ENCODE measurements around the gene KCNJ9. TPM values are rescaled to one million over a fixed set of nuclear protein-coding genes. Genes with fewer than 3 reads are reported as not detected.
"Not testable (repeated sequence)": the region's sequence is repeated elsewhere in the genome, so short reads cannot be mapped to it uniquely, and the experiment has no call there.

Gene KCNJ9
- polyA plus RNA-seq, 10 donors, result 0.04 to 0.13 (median 0.08) TPM; not detected in 1

- no peak for DNase-seq
Observed at GRCh38 chr1:160124705-160125478, 43.6 kb downstream of the KCNJ9 start.

DNA sequence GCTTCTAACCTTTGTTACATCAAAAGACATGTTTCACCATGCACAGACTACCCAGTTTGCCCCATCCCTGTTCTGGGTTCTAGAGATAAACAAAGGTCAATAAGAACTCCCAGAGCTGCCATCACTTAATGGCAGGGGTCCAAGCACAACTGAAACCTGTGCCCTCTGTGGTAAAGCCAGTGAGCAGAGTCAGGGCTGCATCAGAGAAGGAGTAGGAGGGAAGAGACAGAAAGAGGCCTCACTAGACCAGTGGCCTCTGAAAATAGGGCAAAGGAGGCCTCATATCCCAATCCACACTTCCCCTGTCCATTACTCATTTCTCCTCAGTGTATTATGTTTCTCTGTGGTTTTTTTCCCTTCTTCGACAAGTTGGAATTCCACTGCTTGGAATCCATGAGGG, 44.4 kb downstream of the KCNJ9 start:
- DNase-seq, result no peak

- DNase-seq, result not testable (repeated sequence)
Observed at GRCh38 chr1:160126342-160126741, 45.0 kb downstream of the KCNJ9 start.

- DNase-seq, result no peak
Observed at GRCh38 chr1:160127381-160127780, 46.0 kb downstream of the KCNJ9 start.

GRCh38 chr1:160127865-160128523, 46.7 kb downstream of the KCNJ9 start:
- DNase-seq, result peak in 1 of 3 donors; percentile 49

- DNase-seq, result no peak
Observed at GRCh38 chr1:160128636-160129035, 47.3 kb downstream of the KCNJ9 start.

GRCh38 chr1:160129046-160129445, 47.7 kb downstream of the KCNJ9 start:
- no peak for DNase-seq

DNA sequence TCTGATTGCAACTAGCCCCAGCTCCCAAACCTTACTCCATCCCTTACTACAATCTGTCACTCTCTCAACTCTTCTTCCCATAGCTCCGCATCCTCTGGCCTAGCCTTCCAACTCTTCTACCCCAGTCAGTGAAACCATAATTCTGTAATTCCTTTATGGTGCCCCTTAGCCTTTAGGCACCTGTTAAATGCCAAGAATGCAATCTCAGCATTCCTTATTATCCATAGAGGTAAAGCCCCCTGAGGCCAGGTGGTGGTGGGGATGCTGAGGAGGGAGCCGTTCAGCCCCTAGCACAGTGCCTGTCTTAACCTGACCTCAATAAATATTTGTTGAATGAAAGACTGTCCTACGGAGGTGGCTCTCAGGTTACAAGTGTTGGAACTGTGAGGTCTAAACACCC, 48.2 kb downstream of the KCNJ9 start:
- no peak for DNase-seq

DNA sequence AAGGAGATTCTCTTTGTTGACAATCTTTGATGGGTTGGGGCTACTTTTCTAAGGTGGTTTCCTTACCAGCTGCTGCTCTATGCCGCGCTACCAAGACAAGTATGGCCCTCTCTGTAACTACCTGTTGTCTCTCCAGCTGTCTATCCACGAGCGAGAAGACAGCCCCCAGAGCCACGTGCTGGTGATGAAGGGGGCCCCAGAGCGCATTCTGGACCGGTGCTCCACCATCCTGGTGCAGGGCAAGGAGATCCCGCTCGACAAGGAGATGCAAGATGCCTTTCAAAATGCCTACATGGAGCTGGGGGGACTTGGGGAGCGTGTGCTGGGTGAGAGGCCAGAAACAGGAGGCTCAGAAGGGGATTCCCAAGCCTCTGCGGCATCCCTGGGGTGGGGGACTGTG, 48.6 kb downstream of the KCNJ9 start:
- DNase-seq, result no peak

DNA sequence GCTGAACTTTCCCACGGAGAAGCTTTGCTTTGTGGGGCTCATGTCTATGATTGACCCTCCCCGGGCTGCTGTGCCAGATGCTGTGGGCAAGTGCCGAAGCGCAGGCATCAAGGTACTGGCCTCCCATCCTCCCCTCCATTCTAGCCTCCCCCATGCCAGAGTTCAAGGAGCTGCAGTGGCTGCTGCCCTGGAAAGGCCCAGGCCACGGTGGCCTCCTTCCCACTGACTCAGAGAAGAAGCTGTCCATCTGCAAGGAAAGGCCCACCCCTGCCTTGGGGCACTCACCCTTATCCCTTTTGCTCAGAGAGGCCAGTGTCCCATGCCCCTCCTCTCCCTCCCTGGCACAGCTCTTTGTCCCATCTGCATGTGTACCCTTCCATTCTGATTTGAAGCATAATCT, 49.1 kb downstream of the KCNJ9 start:
- no peak for DNase-seq

DNA sequence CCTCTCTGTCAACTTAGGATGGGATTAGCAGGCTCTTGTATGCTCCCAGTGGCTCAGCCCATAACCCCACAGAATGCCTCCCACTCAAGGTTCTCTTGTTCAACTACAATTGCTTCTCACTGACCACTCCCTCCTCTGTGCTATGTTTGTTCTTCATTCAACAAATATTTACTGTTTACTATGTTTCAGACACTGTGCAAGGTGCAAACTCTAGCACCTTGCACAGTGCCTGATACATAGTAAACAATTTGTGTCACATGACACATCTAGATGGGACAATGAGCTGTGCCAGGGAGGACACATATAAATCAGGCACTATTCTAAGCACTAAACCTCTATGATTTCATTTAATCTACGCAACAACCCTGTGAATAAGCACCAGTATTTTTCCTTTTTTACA, 49.6 kb downstream of the KCNJ9 start:
- no peak for DNase-seq

- DNase-seq, result no peak
Observed at GRCh38 chr1:160131803-160132565, 50.6 kb downstream of the KCNJ9 start.

DNA sequence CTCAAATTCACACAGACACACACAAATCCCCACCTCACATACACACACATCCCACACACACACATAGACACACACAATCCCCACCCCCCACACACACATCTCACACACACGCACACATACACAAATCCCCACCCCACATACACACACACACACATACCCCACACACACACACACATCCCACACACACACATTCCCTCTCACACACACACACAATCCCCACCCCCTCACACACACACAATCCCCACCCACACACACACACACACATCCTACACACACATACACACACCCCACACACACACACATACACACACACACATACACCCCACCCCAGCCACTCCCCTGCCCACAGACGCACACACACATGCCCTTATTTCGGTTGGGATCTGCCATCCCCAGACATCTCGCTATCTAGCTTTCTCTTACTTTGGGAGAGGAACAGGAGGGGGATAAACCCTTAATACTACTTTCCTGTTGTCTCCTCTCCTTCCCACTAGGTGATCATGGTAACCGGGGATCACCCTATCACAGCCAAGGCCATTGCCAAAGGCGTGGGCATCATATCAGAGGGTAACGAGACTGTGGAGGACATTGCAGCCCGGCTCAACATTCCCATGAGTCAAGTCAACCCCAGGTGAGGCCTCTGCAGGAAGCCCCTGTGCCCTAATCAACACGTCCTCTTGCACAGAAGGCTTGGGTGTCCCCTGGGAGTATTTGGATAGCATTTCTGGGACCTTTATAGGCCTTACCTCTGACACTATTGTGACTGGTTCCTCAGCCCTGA, 52.8 kb downstream of the KCNJ9 start:
- DNase-seq, result no peak

GRCh38 chr1:160134791-160135572, 53.6 kb downstream of the KCNJ9 start:
- DNase-seq, result no peak

GRCh38 chr1:160136121-160136925, 55.0 kb downstream of the KCNJ9 start:
- DNase-seq, result no peak

DNA sequence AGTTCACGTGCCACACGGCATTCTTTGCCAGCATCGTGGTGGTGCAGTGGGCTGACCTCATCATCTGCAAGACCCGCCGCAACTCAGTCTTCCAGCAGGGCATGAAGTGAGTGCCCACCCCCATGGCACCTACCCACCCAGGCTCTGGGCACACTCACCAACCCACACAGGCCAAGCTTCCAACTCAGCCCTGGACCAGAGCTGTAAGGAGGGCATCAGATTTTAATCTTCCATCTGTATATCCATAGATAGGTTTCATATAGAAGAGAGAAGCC, 55.5 kb downstream of the KCNJ9 start:
- no peak for DNase-seq

- no peak for DNase-seq
Observed at GRCh38 chr1:160137216-160137862, 56.0 kb downstream of the KCNJ9 start.

- no peak for DNase-seq
Observed at GRCh38 chr1:160139840-160140239, 58.5 kb downstream of the KCNJ9 start.
